Glutamatergic neuron (in vitro differentiated cells): ENCODE measurements around the gene VOPP1. TPM values are rescaled to one million over a fixed set of nuclear protein-coding genes. Genes with fewer than 3 reads are reported as not detected.
"Not testable (repeated sequence)": the region's sequence is repeated elsewhere in the genome, so short reads cannot be mapped to it uniquely, and the experiment has no call there.

Source experiments
- DNase-seq: peaks from one replicate; pipeline ENCODE4 v3.0.0; 2022
- H3K27ac Mint-ChIP-seq: one replicate; pipeline ENCODE4 v1.8.0; 2020; ENCODE audit warnings: mild to moderate bottlenecking, mixed read lengths, inconsistent platforms; ENCODE audit not compliant: unreplicated experiment
- H3K27me3 Mint-ChIP-seq: one replicate; pipeline ENCODE4 v1.8.0; 2020; ENCODE audit warnings: mild to moderate bottlenecking, moderate library complexity, mixed read lengths, inconsistent platforms; ENCODE audit not compliant: unreplicated experiment
- H3K36me3 Mint-ChIP-seq: one replicate; pipeline ENCODE4 v1.8.0; 2020; ENCODE audit warnings: mild to moderate bottlenecking, mixed read lengths, inconsistent platforms; ENCODE audit not compliant: unreplicated experiment
- H3K4me1 Mint-ChIP-seq: one replicate; pipeline ENCODE4 v1.8.0; 2020; ENCODE audit warnings: mild to moderate bottlenecking, low read depth, mixed read lengths, inconsistent platforms; ENCODE audit not compliant: unreplicated experiment
- H3K4me3 Mint-ChIP-seq: one replicate; pipeline ENCODE4 v1.8.0; 2020; ENCODE audit warnings: mild to moderate bottlenecking, mixed read lengths, inconsistent platforms; ENCODE audit not compliant: unreplicated experiment
- H3K9me3 Mint-ChIP-seq: one replicate; pipeline ENCODE4 v1.8.0; 2020; ENCODE audit warnings: mild to moderate bottlenecking, moderate library complexity, mixed read lengths, inconsistent platforms; ENCODE audit not compliant: unreplicated experiment
- CTCF ChIP-seq: fragments of 200-600 bp; sonication (generic); IDR thresholded peaks from one replicate; pipeline ENCODE4 v1.5.0; 2021; ENCODE audit not compliant: partially characterized antibody, unreplicated experiment
- total RNA-seq: library from RNA; stranded (reverse); fragmentation: NEBNext Ultra II Directional; extraction: Animal tissue kit (Norgen Biotek cat#: 25700); gene quantifications from one replicate; pipeline ENCODE4 v1.2.1, GENCODE V29; 2021; ENCODE audit not compliant: unreplicated experiment

The VOPP1 gene
- total RNA-seq, 1 donor from 2014 or later, result 30.6 TPM

GRCh38 chr7:55588379-55588699 is 16.0 kb upstream of the VOPP1 start:
- no peak overlapping the region for H3K27ac Mint-ChIP-seq
- TF ChIP-seq CTCF, result no peak
- peaks cover 11% of the 10 kb centered on the region for H3K27me3 Mint-ChIP-seq
- DNase-seq, result no peak
- no peaks in the 10 kb centered on the region for H3K36me3 Mint-ChIP-seq
- no peak overlapping the region for H3K4me3 Mint-ChIP-seq
- peaks cover 1% of the 10 kb centered on the region for H3K9me3 Mint-ChIP-seq
- H3K4me1 Mint-ChIP-seq, result no peaks in the 10 kb centered on the region

- Mint-ChIP-seq H3K27ac (no peak overlapping the region), H3K36me3 (no peaks in the 10 kb centered on the region), H3K4me3 (no peak overlapping the region), H3K9me3 (peaks cover 3% of the 10 kb centered on the region), H3K4me1 (no peaks in the 10 kb centered on the region), H3K27me3 (peaks cover 10% of the 10 kb centered on the region)
- no peak for DNase-seq
- TF ChIP-seq CTCF, result no peak
Measured at GRCh38 chr7:55587687-55588378, 15.5 kb upstream of the VOPP1 start.

- not testable (repeated sequence) for H3K4me1 Mint-ChIP-seq, H3K27me3 Mint-ChIP-seq, H3K9me3 Mint-ChIP-seq, H3K36me3 Mint-ChIP-seq, DNase-seq, H3K4me3 Mint-ChIP-seq, H3K27ac Mint-ChIP-seq
Measured at GRCh38 chr7:55582656-55583055, 10.4 kb upstream of the VOPP1 start.

GRCh38 chr7:55576753-55577152 is 4.5 kb upstream of the VOPP1 start:
- Mint-ChIP-seq H3K27me3 (peaks cover 4% of the 10 kb centered on the region), H3K4me1 (peaks cover 4% of the 10 kb centered on the region), H3K36me3 (no peaks in the 10 kb centered on the region), H3K4me3 (no peak overlapping the region), H3K9me3 (peaks cover 3% of the 10 kb centered on the region), H3K27ac (no peak overlapping the region)
- no peak for TF ChIP-seq CTCF
- DNase-seq, result no peak

GRCh38 chr7:55575733-55576132 is 3.4 kb upstream of the VOPP1 start:
- Mint-ChIP-seq H3K9me3 (peaks cover 10% of the 10 kb centered on the region), H3K4me3 (no peak overlapping the region), H3K4me1 (peaks cover 4% of the 10 kb centered on the region), H3K27me3 (peaks cover 4% of the 10 kb centered on the region), H3K27ac (no peak overlapping the region), H3K36me3 (no peaks in the 10 kb centered on the region)
- no peak for TF ChIP-seq CTCF
- no peak for DNase-seq
